ENCODE data around the gene SMIM41.

DNA sequence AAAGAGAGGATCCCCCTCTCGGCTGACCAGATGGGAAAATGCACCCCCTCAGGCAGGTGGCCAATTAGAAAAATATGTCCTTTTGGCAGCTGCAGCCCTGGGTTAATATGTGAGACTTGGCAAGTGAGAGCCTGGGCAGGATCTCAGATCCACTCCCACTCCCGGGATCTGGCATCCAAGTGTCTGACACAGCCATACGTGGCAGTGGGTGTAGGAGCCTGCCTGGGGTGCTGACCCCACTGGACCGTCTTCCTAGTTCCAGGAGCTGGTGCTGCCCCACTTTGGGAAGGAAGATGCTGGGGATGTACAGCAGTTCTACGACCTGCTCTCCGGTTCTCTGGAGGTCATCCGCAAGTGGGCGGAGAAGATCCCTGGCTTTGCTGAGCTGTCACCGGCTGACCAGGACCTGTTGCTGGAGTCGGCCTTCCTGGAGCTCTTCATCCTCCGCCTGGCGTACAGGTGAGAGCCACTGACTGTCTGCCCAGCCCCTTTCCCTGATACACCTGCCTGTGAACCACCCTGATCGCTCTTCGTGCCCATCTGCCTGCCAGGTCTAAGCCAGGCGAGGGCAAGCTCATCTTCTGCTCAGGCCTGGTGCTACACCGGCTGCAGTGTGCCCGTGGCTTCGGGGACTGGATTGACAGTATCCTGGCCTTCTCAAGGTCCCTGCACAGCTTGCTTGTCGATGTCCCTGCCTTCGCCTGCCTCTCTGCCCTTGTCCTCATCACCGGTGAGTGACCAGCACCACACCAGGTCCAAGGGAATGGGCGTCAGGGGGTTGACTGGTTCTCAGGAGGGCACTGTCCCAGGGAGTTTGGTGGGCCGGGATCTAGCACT lies 22.5 kb upstream of the SMIM41 start:
- TF ChIP-seq, protein P1, sequence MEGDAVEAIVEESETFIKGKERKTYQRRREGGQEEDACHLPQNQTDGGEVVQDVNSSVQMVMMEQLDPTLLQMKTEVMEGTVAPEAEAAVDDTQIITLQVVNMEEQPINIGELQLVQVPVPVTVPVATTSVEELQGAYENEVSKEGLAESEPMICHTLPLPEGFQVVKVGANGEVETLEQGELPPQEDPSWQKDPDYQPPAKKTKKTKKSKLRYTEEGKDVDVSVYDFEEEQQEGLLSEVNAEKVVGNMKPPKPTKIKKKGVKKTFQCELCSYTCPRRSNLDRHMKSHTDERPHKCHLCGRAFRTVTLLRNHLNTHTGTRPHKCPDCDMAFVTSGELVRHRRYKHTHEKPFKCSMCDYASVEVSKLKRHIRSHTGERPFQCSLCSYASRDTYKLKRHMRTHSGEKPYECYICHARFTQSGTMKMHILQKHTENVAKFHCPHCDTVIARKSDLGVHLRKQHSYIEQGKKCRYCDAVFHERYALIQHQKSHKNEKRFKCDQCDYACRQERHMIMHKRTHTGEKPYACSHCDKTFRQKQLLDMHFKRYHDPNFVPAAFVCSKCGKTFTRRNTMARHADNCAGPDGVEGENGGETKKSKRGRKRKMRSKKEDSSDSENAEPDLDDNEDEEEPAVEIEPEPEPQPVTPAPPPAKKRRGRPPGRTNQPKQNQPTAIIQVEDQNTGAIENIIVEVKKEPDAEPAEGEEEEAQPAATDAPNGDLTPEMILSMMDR (conservative IDR thresholded peaks at IDR 0.05 in 1 of 2, IDR thresholded peaks at IDR 0.05 in 1 of 2; ENCODE audit: low read depth in 1 of 2, low read length in 2 of 2), result no peak
- no peak for TF ChIP-seq EZH2 (IDR thresholded peaks at IDR 0.05; ENCODE audit: low read length, missing control alignments)
